ENCODE data around the gene HELZ.

DNA sequence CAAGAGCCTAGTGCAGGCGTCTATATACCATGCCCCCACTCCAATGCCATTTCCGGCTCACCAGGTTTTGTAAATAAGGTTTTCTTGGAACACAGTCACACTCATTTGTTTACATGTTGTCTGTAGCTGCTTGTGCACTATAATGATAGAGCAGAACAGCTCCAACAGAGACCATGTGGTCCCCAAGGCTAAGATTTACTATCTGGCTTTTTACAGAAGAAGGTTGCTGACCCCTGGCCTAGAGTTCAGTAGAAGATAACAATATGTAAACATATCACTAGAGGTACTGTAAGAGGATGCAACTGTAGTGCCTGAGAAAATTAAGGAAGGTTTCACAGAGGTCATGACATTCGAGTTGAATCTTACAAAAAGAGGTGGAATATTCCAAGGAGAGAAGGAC lies 134.4 kb downstream of the HELZ start:
- TF ChIP-seq EZH2 (IDR thresholded peaks at IDR 0.05; ENCODE audit: borderline replicate concordance, low read length) = no peak
- TF ChIP-seq, protein P1, sequence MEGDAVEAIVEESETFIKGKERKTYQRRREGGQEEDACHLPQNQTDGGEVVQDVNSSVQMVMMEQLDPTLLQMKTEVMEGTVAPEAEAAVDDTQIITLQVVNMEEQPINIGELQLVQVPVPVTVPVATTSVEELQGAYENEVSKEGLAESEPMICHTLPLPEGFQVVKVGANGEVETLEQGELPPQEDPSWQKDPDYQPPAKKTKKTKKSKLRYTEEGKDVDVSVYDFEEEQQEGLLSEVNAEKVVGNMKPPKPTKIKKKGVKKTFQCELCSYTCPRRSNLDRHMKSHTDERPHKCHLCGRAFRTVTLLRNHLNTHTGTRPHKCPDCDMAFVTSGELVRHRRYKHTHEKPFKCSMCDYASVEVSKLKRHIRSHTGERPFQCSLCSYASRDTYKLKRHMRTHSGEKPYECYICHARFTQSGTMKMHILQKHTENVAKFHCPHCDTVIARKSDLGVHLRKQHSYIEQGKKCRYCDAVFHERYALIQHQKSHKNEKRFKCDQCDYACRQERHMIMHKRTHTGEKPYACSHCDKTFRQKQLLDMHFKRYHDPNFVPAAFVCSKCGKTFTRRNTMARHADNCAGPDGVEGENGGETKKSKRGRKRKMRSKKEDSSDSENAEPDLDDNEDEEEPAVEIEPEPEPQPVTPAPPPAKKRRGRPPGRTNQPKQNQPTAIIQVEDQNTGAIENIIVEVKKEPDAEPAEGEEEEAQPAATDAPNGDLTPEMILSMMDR (IDR thresholded peaks at IDR 0.05; ENCODE audit: low read length) = no peak

Data from OCI-LY1 (cell line).